Activated CD4-positive, alpha-beta T cell treated with anti-CD3 and anti-CD28 coated beads for 24 hours (primary cell): ENCODE measurements around the gene ZDHHC1.
"Not testable (repeated sequence)": the region's sequence is repeated elsewhere in the genome, so short reads cannot be mapped to it uniquely, and the experiment has no call there.

Experiments
- DNase-seq, 2 donors: peaks; one replicate each; pipeline ENCODE4 v3.0.0-alpha.2; 2020; ENCODE audit warnings: low read depth in 2 of 2

The ZDHHC1 gene

DNA sequence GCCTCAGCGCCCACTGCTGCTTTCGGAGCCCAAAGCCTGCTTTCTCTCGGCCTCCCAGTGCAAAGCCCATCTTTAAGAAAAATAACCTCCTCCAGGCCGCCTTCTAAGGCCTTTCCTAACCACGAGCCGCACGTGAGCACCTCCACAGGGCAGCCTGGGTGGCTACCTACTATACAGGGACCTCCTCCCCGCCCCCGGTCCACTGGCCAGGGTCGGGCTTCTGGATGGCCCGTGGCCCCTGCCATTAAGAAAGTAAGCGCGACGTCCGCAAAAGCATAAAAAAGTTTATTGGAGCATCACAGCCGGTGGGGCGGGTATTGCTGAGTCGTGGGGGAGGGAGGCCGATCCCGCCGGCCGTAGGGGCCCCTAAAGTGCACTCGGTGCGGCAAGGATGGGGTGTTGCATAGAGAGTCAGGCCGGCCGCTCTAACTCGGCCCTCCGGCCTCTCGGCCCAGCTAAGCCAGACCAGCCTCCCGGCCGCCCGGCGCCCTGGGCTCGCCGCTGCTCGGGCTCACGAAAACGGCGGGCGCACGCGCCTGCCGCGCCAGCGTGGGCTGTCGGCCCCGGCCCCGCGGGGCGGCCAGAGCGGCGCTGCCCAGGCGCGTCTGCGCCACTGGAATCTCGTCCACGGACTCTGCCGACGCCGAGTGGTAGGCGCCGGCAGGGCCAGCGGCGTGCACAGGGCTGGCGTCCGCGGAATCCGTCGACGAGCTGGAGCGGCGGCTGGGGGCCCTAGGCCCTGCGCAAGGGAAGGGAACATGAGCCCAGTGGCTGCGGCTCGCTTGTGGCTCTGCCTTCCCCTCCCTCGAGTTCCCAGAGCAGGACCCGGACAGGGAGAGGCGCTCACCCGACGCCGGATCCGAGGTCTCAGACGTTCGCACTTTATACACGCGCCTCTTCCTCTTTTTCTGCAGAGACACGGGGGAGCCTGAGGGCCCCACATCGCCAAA, 21.8 kb downstream of the ZDHHC1 start:
- no peak for DNase-seq

DNA sequence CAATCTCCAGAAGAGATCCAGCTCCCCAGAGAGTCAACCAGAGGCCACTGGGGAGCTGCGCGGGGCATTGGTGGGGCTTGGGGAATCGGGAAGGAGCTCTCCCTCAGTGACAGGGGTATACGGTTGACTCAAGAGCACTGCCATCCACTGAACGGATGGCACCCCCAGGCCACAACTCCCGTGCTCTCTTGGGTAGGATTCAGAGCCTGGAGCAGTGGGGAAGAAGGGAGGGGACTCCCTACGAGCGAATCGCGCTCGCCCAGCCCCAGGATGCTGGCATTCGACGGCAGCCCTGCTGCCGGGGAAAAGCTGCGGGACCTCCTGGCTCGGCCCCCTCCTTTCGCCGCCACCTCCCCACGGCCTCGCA, 22.5 kb downstream of the ZDHHC1 start:
- DNase-seq, result no peak

DNA sequence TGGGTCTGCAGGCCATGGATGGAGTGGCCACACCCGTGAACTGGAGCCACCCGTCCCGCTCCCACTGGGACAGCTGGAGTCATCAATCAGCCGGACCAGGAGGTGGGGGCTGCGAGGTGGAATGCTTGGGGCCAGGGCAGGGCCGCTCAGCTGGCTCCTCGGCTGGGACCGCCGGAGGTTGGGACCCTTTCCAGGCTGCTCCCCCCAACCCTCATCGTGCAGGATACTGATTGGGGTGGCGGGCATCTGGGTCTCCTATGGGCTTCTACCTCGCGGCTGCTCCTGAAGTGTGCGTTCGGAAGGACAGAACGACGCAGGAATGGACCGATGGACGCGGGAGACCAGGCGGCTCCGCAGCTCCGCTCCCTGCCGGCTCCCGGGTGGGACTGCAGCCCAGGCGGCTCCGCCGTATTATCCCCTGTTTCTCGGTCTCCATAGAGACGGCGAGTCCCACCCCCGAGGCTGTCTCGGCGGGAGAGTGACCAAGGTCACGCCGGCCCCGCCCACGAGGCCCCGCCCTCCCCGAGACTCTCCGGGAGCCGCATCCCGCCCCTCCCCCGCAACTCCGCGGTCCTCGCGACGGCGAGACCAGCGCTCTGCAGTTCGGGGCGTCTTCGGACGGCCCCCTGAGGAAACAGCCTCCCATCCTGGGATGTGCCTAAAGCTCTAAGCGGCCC, 23.0 kb downstream of the ZDHHC1 start, which contains the start of gene TPPP3:
Gene TPPP3, minus strand, starts transcription at position 388 of the 677 bp plus-strand sequence. CDS start 2,387 bp downstream, outside the sequence.
- peak in 1 of 2 donors; percentile 28 for DNase-seq

DNA sequence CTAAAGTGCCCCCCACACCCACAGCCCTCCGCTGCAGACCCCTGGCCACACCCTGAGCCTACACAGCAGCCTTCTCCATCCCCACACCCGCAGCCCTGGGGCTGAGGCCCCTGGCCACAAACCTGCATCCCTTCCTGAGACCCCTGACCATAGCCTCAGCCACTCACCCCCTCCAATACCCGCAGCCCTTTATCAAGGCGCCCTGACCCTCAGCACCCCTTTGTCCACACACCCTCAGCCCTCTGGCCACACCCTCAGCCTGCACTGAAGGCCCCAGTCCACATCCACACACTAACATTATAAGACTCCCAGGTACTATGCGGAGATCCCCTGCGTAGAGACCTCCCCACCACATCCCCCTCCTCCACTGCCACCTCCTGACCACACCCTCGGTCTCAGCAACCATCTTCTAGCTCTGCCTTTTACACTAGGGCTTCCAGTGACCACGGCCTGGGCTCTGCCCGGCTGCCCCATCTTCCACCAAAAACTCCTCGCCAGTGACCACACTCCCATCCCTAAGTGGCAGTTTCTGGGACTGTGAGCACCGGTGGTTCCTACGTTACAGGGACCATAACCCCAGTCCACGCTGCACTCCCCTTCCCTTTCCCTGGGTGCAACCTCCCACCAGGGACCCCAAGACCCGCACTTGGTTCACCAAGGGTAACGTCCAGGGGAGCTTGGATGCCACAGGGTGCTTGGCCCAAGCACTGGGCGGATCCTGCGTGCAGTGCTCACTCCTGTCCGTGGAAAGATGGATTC, 23.8 kb downstream of the ZDHHC1 start:
- DNase-seq, result no peak

DNA sequence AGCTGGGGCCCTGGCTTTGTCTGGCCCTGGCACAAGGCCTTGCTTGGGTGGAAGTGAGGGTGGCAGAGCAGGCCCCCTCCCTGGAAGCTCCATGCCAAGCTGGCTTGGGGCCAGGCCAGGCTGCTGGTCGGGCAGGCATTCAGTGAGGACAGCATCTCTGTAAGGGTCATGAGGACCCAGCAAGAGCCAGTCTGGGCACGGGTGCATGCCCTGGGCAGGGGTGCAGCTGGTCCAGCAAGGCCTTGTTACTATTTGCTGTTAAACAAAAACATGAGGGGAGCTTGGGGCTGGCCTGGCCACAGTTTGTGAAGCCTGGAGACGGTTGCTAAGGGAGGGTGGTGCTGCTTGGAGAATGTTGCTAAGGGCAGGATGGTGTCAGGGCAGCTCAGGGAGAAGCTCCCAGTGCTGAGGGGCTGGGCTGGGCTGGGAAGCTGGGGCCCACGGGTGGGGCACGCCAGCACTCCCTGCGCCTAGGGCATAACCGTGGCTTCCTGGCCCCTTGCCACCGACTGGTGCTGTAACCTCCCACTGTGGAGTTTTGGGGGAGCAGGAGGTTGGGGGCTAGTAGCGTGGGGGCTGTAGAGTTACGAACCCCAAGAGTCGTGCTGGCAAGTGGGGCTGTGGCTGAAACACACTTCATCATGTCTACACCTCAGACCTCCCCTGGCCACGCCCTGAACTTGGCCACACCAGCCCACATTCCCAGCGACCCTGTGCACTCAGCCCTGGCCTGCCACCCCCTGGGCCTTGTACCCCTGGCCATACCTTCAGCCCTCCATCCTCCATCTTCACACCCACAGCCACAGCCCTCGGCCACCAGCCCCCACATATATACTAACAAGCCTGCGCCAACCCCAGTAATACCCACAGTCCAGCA, 24.6 kb downstream of the ZDHHC1 start:
- DNase-seq, result no peak

DNA sequence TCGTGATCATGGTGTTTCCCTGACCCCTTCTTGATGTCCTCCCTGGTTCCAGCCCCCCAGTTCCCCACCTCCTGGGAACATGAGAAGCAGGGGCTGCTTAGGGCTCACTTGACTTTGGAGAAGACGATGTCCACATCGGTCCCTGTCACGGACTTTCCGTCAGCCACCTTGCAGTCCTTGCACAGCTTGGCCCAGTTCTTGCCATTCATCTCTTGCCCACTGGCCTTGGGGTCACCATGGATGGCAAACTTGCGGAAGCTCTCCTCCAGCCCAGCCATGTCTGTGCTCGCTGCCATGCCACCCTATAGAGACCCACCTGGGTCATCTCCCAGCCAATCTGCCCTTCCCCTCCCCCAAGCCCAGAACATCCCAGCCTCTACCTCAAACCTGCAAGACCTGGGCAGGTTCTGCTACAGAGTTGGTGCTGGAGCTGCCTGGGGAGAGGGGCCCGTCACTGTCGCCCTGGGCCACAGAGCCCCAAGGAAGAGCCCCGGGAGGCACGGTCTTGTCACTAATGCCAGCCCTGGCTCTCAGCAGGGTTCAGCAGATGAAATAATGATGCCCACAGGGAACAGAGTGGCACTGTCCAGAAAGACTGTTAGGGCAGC, 25.4 kb downstream of the ZDHHC1 start:
- no peak for DNase-seq

DNA sequence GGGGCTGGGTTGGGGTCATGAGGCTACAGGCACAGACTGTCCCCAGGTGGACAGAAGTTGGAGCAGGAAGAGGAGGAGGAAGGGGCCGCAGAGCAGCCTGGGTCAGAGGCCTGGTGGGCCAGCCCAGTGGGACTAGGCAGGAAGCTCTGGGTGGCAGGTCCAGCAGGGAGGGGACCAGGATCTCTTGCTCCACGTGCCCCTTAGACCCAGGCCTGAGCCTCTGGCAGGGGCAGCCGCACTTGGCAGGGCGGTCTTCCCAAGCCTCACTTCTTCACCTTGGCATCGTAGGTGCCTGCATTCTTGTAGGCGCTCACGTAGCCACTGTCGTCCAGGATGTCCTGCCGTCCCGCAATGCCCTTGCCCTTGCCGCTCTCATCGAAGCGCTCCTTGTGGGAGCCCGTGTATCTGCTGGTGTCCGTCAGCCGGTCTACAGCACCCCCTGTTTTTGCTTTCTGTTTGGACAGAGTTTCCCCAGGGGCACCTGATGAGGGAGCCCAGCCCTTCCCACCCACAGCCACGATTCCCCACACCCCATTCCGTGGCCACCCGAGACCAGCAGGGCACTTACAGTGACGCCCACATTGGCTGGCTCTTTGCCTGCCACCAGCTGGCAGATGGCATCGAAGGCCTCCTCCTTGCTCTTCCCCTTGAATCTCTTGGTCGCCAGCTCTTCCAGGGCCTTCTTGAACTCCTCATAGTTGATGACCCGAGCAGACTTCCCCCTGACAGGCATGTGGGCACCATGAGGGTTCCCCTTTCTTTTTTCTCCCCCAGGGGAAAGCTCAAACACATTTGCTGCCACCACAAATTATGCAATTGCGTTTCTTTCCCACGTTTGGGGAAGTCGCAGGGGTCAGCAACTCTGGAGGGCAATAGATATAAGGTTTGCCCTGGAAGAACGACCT, 26.1 kb downstream of the ZDHHC1 start:
- no peak for DNase-seq

DNA sequence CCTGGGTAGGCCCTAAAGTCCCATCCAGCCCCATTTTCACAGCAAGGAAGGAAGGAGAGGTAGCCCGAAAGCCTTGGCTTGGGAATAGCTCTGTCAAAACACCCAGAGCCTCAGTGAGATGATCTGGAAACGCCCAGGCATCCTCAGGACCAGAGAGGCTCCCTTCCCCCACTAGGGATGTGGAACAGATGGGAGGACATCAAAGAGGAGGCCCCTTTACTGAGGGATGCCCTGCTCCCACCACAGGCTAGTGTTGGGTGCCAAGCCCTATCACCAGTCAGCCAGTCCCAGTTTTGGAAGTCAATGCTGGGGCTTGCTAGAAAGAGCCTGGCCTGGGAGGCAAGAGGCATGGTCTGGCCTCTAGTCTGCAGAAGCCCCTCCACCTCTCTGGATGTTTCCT, 27.7 kb downstream of the ZDHHC1 start:
- DNase-seq, result no peak

DNA sequence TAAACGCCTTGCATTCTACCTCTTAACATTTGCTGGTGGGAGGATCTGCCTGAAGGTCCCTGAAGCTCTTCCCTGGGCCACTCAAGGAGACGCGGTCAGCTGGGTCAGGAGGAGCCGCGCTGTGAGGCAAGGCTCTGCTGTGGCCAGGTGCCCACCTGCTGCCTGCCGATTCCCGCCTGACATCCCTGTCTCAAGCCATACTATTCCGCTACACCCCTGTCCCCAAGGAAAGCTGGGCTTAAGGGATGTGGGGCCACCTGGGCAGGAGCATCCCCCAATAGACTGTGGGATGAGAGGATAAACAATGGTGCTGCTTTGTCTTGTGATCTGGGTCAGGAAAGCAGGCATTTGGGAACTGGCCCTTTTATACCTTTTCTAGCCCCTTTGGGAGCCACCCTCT, 28.1 kb downstream of the ZDHHC1 start:
- DNase-seq, result no peak

DNA sequence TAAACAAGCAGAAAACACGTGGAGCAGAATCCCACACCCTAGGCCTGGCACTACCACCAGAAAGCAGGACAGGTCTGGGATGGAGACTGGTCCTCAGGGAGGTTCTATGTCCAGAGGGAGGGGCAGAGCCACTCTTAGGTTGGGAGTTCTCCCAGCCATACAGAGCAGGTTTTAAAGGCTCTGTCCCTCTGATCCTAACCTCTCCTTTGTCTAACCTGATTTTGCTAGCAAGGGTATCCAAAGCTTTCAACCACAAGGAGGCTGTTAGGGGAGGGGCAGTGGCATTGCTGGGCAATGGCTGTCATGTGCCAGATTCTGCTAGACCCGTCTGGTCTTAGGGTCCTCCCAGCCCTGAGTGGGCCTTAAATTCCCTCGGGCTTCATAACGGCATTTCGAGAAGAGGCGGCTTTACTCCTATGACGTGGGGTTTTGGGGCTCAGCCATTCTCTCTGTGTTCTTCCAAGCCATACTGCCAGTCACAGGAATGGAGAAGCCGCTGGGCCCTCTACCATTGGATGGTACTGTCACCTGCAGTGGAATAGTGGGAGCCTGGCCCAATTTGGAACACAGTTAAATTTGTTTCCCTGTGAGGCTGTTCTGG, 28.7 kb downstream of the ZDHHC1 start:
- DNase-seq, result no peak

DNA sequence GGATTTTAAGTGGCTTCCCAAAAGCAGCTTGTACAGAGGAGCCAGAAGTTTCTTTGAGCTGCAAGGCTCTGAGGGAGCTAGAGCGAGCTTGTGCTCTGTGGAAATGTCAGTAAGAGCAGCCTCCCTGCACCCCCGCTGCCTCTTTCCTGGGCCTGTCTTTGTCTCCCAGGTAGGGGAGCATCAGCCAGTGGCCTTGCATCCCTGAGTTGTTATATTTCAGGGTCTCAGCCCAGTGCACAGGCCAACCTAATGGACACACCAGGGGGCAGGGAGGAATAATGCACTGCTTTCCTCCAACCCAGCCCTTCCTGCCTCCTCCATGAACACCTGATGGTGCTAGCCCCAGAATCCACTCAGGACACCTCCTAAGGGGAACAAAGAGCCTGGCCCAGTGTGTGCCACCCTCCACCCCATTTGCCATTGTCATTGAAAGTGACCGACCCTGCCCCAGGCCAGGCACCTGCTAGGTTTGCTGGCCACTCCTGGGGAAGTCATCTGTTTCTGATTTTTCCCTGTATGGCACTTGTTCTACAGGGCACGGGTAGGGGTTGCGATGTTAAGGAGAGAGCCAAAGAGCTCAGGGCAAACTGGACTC, 29.3 kb downstream of the ZDHHC1 start:
- DNase-seq, result no peak

DNA sequence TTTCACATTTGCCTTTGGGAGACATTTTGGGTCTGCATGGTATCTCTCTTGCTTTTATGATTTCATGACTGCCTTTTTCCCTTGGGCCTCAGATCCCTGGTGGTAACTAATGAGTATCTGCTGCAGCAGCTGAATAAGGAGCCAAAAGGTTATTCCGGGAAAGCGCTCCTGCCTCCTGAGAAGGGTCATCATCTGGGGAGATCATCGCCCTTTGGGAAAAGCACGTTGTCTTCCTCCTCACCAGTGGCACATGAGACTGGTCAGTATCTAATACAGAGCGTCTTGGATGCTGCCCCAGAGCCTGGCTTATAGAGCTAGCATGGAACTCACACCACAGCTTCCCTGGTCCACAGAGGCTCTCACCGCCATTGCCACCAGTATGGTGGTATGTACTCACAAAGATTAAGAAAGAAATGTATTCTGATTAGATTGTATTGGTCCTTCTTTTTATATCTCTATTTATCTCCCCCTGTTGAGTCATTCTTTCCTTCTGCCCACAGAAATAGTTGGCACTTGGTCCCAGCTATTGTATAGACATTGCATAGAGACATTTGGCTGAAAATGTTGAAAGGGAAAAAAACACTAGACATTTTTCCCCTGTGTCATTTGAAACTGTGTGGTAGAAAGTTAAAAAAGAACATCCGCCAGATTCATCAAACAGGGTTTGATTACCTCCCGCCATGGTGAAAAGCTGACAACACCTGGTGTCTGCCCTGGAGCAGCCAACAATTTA, 31.3 kb downstream of the ZDHHC1 start:
- no peak for DNase-seq

DNA sequence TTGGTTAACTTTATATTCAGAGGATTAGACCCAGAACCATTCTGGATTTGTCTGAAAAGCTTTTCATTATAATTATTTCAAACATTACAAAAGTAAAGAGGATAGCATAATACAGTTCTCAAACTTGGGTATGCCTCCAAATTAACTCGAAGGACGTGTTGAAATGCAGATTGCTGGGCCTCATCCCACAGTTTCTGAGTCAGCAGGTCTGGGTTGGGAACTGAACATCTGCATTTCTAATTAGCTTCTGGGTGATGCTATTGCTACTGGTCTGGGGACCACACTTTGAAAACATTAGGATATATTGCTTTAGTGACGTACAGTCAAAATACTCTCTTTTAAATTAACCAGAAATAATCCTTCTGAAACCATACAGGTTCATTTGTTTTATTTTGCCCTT, 33.0 kb downstream of the ZDHHC1 start:
- DNase-seq, result no peak

DNA sequence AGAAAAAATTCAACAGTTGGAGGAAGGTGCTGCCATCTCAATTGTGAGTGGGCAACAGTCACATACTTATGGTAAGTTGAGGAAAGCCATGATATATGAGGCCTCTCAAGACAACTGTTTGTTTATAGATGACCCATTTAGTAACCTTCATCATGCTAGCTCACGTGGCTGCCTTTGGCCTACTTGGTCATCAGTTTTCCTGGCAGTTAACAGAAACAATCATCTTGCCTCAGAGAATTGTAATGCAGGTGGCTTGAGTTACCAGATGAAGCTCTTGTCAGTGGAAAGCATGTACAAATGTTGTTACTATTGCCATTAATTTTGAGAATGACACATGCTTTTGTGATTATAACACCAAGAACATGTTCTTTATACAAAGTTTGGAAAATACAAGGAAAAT, 37.6 kb downstream of the ZDHHC1 start:
- no peak for DNase-seq

DNA sequence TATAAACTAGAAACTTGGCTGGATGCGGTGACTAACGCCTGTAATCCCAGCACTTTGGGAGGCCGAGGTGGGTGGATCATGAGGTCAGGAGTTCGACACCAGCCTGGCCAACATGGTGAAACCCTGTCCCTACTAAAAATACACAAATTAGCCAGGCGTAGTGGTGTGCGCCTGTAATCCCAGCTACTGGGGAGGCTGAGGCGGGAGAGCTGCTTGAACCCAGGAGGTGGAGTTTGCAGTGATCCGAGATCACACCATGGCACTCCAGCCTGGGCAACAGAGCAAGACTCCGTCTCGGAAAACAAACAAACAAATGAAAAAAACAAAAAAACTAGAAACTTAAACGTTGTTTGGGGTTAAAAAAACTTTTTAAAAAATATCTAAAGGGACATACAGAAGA, 40.3 kb downstream of the ZDHHC1 start:
- not testable (repeated sequence) for DNase-seq

DNA sequence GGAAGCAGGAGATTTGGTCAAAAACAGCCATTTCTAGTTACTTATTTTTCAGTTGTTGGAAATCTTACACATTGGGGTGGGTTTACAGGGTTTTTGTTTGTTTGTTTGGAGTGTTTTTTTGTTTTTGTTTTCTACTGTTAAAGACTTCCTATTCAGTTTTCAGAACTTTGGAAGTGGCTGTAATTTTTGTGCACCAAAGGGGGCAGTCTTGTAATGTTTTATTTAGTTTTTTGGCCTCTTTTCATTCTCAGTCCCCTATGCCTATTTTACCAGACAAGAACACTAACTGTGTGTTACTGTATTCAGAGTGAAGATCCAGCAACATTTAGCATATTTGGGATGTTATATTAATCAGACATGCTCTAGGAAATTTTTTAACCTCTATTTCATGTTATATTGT, 43.6 kb downstream of the ZDHHC1 start:
- no peak for DNase-seq

DNA sequence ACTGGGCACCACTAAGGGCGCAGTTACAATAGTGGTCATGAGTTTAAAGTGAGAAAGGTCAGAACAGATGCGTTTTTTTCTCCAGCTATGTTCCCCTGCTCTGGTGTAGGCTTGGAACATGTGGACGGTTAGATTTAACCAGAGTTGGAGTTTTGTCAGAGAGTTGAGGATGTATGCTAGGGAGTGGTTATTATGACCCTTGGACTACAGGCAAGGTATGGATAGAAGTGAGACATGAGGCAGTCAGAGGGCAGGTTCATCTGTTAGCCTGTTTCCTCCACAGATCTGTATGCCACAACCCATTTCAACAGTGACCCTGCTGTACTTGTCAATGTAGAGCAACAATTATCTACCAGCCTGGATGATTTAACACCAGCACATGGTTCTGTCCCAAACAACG, 45.6 kb downstream of the ZDHHC1 start:
- DNase-seq, result no peak

DNA sequence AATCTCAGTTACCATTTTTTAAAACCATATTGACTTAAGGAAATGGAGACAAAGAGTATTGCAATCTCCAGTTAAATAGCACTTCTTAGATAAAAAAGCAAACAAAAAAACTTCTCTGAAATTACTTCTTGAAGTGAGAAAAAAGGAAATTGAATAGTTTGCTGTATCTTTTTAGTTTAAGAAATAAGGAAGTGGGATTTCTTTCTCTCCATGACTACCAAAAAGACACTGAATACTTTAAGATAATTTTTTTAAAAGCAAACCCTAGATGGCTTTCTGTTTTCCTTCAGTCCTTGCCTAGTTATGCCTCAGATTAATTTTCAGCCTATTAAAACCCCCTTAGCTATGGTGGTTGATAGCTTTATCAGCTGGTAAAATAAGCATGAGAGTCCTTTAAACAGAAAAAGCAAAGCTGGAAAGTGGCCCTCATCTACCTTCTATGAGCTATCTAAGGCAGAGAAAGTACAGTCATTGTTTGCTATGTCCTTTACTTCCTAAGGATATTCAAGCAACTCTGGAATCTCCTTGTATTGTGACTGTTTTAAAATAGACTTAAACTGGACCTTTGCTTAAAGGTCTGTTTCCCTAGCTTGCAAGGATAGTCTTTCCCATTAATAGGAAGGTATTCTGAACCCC, 51.6 kb downstream of the ZDHHC1 start:
- no peak for DNase-seq
